GM18499 (cell line): ENCODE measurements around the gene MRC2.

Experiments used
- ATAC-seq: cut with Tn5 transposase; IDR thresholded peaks from one replicate; pipeline ENCODE4 v1.9.1; 2021; ENCODE audit warnings: moderate number of reproducible peaks; ENCODE audit not compliant: insufficient read depth, unreplicated experiment

The MRC2 gene

GRCh38 chr17:62658136-62658920 is 30.9 kb downstream of the MRC2 start:
- no peak for ATAC-seq

- ATAC-seq: no peak
These were observed 33.2 kb downstream of the MRC2 start for GRCh38 chr17:62660629-62661118.

- no peak for ATAC-seq
These were observed 33.9 kb downstream of the MRC2 start for GRCh38 chr17:62661337-62661736.

- ATAC-seq: no peak
These were observed 35.4 kb downstream of the MRC2 start for GRCh38 chr17:62662855-62663254.

- ATAC-seq: no peak
These were observed 35.8 kb downstream of the MRC2 start for GRCh38 chr17:62663304-62663703.

GRCh38 chr17:62664336-62665120 is 37.1 kb downstream of the MRC2 start:
- no peak for ATAC-seq

GRCh38 chr17:62665599-62665998 is 38.1 kb downstream of the MRC2 start:
- ATAC-seq: no peak

GRCh38 chr17:62666061-62666800 is 38.8 kb downstream of the MRC2 start:
- ATAC-seq: no peak

GRCh38 chr17:62666801-62667591 is 39.5 kb downstream of the MRC2 start:
- no peak for ATAC-seq

- ATAC-seq: no peak
These were observed 40.8 kb downstream of the MRC2 start for GRCh38 chr17:62668091-62668804.

GRCh38 chr17:62670202-62670821 is 42.8 kb downstream of the MRC2 start:
- ATAC-seq: no peak

- no peak for ATAC-seq
These were observed 44.1 kb downstream of the MRC2 start for GRCh38 chr17:62671553-62671952.

- no peak for ATAC-seq
These were observed 45.5 kb downstream of the MRC2 start for GRCh38 chr17:62672957-62673356.

GRCh38 chr17:62673614-62674362 is 46.3 kb downstream of the MRC2 start:
- ATAC-seq: no peak

GRCh38 chr17:62674363-62674739 is 46.9 kb downstream of the MRC2 start:
- ATAC-seq: no peak

GRCh38 chr17:62674841-62675240 is 47.4 kb downstream of the MRC2 start:
- ATAC-seq: no peak

- no peak for ATAC-seq
These were observed 47.8 kb downstream of the MRC2 start for GRCh38 chr17:62675260-62675659.

GRCh38 chr17:62675701-62676100 is 48.2 kb downstream of the MRC2 start:
- ATAC-seq: no peak
